OCI-LY3 (cell line): Measurements from ENCODE around the gene TMEM108.
A peak's percentile ranks its signal among the peaks of the same experiment; 100 is the strongest.

ENCODE experiments used
- CTCF ChIP-seq: fragments of 200-600, 300-600 bp; sonication (generic); IDR thresholded peaks from 2 replicates; pipeline ENCODE4 v1.5.1; 2014; ENCODE audit warnings: antibody characterized with exemption, low read length, low read depth
- EZH2phosphoT487 ChIP-seq: fragments of 200-600 bp; shearing (Covaris generic); IDR thresholded peaks from 2 replicates; pipeline ENCODE4 v1.6.1; 2018; ENCODE audit warnings: antibody characterized with exemption, mixed run types, low read depth

GRCh38 chr3:133270631-133271030, 232.4 kb downstream of the TMEM108 start:
- TF ChIP-seq CTCF, result 0 out of 2 replicates have a peak, but pooled peaks have one; percentile 16
- TF ChIP-seq EZH2phosphoT487, result no peak
